ENCODE results near the gene CIITA.
A peak's percentile ranks its signal among the peaks of the same experiment; 100 is the strongest.
"Not testable (repeated sequence)": the region's sequence is repeated elsewhere in the genome, so short reads cannot be mapped to it uniquely, and the experiment has no call there.

Gene CIITA

DNA sequence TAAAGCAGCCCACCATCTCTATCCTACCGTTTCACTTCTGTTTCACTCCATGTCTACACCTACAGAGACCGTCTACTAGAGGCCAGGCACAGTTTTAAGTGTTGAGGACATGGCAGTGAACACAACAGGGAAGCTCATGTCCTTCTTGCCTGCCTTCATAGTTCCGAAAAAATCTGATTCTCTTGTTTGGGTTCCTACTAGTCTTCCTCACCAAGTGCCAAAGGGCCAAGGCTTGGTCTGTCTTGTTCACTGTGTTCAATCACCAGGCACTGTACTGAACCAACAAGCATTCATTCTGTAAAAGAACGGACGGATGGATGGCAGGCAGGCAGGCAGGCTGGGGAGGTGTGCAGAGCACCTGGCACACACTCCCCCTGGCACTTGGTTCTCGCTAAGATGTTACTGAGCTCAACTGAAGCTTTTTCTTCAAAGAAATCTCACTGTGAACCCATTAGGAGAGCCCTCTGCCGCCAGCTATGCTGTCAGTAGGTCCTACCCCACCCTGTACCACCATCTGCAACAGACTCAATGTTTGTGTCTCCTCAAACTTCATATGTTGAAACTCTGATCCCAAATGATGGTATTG is 62.7 kb downstream of the CIITA start:
- Histone ChIP-seq H3K4me3 (IDR thresholded peaks at IDR 0.05; ENCODE audit: insufficient read depth, low read depth, low read length) (no peak overlapping the region), H3K79me2 (ENCODE audit: insufficient read depth, low read depth) (peaks cover 33% of the 10 kb centered on the region; the same call in 1 of the 2 replicates), H3K4me2 (peak overlapping the region; percentile 89), H3K27me3 (ENCODE audit: insufficient read depth, low read depth) (no peaks in the 10 kb centered on the region), H3K36me3 (ENCODE audit: insufficient read depth) (no peaks in the 10 kb centered on the region), H2AFZ (ENCODE audit: low read depth) (no peak overlapping the region), H3K4me1 (ENCODE audit: low read depth, poor library complexity, severe bottlenecking) (peaks cover 53% of the 10 kb centered on the region), H4K20me1 (ENCODE audit: insufficient read depth) (no peaks in the 10 kb centered on the region), H3K9ac (no peak overlapping the region), H3K27ac (no peak overlapping the region)
- TF ChIP-seq, protein P1, sequence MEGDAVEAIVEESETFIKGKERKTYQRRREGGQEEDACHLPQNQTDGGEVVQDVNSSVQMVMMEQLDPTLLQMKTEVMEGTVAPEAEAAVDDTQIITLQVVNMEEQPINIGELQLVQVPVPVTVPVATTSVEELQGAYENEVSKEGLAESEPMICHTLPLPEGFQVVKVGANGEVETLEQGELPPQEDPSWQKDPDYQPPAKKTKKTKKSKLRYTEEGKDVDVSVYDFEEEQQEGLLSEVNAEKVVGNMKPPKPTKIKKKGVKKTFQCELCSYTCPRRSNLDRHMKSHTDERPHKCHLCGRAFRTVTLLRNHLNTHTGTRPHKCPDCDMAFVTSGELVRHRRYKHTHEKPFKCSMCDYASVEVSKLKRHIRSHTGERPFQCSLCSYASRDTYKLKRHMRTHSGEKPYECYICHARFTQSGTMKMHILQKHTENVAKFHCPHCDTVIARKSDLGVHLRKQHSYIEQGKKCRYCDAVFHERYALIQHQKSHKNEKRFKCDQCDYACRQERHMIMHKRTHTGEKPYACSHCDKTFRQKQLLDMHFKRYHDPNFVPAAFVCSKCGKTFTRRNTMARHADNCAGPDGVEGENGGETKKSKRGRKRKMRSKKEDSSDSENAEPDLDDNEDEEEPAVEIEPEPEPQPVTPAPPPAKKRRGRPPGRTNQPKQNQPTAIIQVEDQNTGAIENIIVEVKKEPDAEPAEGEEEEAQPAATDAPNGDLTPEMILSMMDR (conservative IDR thresholded peaks at IDR 0.05; ENCODE audit: low read depth, low read length) = no peak

DNA sequence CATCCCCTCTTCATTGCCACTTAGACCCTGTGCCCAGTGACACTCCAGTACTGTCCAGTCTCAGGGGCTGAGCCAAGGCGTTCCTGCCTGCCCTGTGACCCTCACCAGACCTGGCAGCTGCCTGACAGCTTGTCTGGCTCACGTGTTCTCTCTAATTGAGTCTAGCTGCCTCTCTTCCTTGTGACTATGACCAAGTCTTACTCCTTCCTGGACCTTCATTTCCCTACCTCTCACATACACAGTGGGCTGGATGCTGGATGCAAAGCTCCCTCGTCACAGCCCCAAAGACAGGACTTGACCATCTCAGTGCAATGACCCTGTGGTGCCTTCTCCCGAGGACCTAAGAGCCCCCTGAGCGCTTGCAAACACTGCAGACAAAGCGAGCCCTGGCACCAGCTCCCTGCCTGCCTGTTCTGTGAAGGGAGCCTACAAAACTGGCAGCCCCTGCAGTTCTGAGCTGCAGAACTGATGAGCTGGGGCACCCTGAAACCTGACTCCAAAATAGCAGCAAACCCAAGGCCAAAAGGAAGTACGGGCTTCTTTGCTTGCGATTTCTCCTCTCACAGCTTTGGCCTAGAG is 63.6 kb downstream of the CIITA start:
- Histone ChIP-seq H3K9ac (peak overlapping the region; percentile 48; the same call in 1 of the 2 replicates), H3K4me2 (peak overlapping the region; percentile 89), H2AFZ (ENCODE audit: low read depth) (no peak overlapping the region), H3K4me3 (IDR thresholded peaks at IDR 0.05; ENCODE audit: insufficient read depth, low read depth, low read length) (no peak overlapping the region), H3K79me2 (ENCODE audit: insufficient read depth, low read depth) (peaks cover 41% of the 10 kb centered on the region; the same call in 1 of the 2 replicates), H3K27me3 (ENCODE audit: insufficient read depth, low read depth) (no peaks in the 10 kb centered on the region), H4K20me1 (ENCODE audit: insufficient read depth) (no peaks in the 10 kb centered on the region), H3K36me3 (ENCODE audit: insufficient read depth) (no peaks in the 10 kb centered on the region), H3K4me1 (ENCODE audit: low read depth, poor library complexity, severe bottlenecking) (peaks cover 58% of the 10 kb centered on the region), H3K27ac (no peak overlapping the region)
- TF ChIP-seq, protein P1 (conservative IDR thresholded peaks at IDR 0.05; ENCODE audit: low read depth, low read length) = no peak

DNA sequence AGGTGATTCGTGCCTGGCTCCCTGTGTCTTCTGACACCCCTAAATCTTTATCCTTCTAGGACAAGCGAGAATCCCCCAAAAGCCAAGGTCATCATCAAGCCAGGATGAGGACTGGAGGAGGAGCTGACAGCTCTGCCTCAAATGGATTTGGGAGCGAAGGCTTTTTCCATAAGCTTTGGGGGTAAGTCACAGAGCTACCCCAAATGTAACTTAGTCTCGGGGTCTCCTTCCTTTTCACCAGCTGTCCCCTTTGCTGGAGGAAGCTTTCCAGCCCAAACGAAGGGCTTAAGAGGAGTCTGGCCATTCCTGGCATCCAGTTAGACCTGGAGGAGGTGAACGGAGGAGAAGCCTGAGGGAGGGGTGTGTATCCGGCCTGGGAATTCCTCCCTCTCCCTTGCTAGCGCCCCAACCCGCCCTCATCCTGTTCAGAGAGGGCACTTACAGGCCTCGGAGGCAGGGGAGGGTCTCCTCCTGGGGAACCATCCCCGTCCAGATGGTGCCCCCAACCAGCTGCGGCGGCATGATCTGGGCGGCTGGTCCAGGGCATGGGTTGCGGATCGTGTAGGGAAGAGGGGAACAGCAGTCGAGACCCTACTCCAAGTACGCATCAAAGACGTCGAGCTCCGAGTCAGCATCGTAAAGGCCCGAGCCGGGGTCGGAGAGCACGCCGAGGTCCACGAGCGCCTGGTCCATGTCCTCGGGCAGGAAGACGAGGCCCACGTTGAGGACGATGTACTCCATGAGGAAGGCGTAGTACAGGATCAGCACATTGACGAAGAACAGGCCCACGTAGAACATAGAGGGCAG is 64.3 kb downstream of the CIITA start:
- Histone ChIP-seq H3K27me3 (ENCODE audit: insufficient read depth, low read depth) (no peaks in the 10 kb centered on the region), H3K9ac (peak overlapping the region; percentile 48; the same call in 1 of the 2 replicates), H4K20me1 (ENCODE audit: insufficient read depth) (no peaks in the 10 kb centered on the region), H3K79me2 (ENCODE audit: insufficient read depth, low read depth) (peaks cover 43% of the 10 kb centered on the region; the same call in 1 of the 2 replicates), H3K36me3 (ENCODE audit: insufficient read depth) (no peaks in the 10 kb centered on the region), H3K4me2 (peak overlapping the region; percentile 89), H2AFZ (ENCODE audit: low read depth) (no peak overlapping the region), H3K27ac (no peak overlapping the region), H3K4me3 (IDR thresholded peaks at IDR 0.05; ENCODE audit: insufficient read depth, low read depth, low read length) (no peak overlapping the region), H3K4me1 (ENCODE audit: low read depth, poor library complexity, severe bottlenecking) (peaks cover 62% of the 10 kb centered on the region)
- TF ChIP-seq, protein P1 (conservative IDR thresholded peaks at IDR 0.05; ENCODE audit: low read depth, low read length) = no peak

DNA sequence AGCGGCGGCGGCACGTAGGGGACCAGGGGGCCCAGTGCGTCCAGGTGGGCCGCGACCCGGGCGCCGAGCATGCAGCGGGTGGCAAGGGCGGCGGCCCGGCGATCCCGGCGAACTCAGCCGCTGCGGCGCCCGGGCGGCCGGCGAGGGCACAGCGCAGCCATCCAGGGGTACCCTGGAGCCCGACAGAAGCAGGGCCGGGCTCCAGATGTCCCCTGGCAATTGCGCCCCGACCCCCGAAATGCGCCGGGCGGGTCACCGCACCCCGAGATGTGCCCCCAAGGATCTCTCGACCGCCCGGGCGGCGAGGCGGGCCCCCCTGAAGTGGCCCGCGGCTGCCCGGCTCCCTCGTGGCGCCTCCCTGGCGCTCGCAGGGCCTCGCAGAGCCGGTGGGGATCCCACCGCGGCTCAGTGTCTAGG is 64.9 kb downstream of the CIITA start:
- H3K27ac ChIP-seq; H4K20me1 ChIP-seq (ENCODE audit: insufficient read depth); H3K27me3 ChIP-seq (ENCODE audit: insufficient read depth, low read depth); H3K4me3 ChIP-seq (IDR thresholded peaks at IDR 0.05; ENCODE audit: insufficient read depth, low read depth, low read length); H3K36me3 ChIP-seq (ENCODE audit: insufficient read depth): not testable (repeated sequence)
- peak overlapping the region; percentile 48; the same call in 1 of the 2 replicates for H3K9ac ChIP-seq
- H3K79me2 ChIP-seq (ENCODE audit: insufficient read depth, low read depth) = peaks cover 49% of the 10 kb centered on the region; the same call in 1 of the 2 replicates
- H2AFZ ChIP-seq (ENCODE audit: low read depth) = peak overlapping the region; percentile 72; the same call in 1 of the 2 replicates
- H3K4me2 ChIP-seq = peak overlapping the region; percentile 89
- peaks cover 62% of the 10 kb centered on the region for H3K4me1 ChIP-seq (ENCODE audit: low read depth, poor library complexity, severe bottlenecking)

Data from KMS-11 (cell line).